ENCODE measurements around the gene NVL.

- no peak for TF ChIP-seq POLR2A (IDR thresholded peaks at IDR 0.05; ENCODE audit: low read depth, low read length)
- no peak for TF ChIP-seq CTCF (conservative IDR thresholded peaks at IDR 0.05; ENCODE audit: low read depth, low read length)
- TF ChIP-seq SMC3 (IDR thresholded peaks at IDR 0.05; ENCODE audit: low read depth, low read length), result no peak
- TF ChIP-seq MAFK (IDR thresholded peaks at IDR 0.05; ENCODE audit: low read depth, low read length), result no peak
- no peak for TF ChIP-seq NFE2L2 (IDR thresholded peaks at IDR 0.05; ENCODE audit: low read depth, low read length)
- no peak for TF ChIP-seq RCOR1 (IDR thresholded peaks at IDR 0.05; ENCODE audit: insufficient replicate concordance, low read length)
- TF ChIP-seq RFX5 (IDR thresholded peaks at IDR 0.05; ENCODE audit: low read depth, low read length), result no peak
- no peak for TF ChIP-seq ELK1 (IDR thresholded peaks at IDR 0.05; ENCODE audit: borderline replicate concordance, low read depth, low read length)
- TF ChIP-seq CHD1 (IDR thresholded peaks at IDR 0.05; ENCODE audit: low read depth, low read length), result no peak
These were observed 113.6 kb downstream of the NVL start for GRCh38 chr1:224216382-224216781.

Measured in IMR-90 (cell line).